ENCODE results near the gene BCAS3.

Gene BCAS3

DNA sequence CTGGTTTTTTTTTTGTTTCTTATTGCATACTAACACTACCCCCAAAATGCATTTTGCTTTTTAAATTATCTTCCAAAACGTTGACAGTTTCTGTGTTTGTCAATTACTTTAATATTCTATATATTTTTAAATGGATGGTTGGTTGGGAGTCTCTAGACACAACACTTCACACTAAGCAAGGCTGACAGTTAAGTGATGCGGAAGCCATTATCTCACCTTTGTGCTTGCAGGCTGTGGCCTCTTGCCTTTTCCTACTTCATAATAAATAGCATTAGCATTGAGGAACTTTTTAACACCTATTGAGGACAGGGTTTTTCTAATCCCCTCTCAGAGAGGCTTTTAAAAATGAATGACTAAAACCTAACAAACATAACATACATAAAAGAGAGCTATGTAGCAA lies 441.2 kb downstream of the BCAS3 start:
- no peak for DNase-seq (ENCODE audit: low read depth in 2 of 2)
- TF ChIP-seq, protein P1, sequence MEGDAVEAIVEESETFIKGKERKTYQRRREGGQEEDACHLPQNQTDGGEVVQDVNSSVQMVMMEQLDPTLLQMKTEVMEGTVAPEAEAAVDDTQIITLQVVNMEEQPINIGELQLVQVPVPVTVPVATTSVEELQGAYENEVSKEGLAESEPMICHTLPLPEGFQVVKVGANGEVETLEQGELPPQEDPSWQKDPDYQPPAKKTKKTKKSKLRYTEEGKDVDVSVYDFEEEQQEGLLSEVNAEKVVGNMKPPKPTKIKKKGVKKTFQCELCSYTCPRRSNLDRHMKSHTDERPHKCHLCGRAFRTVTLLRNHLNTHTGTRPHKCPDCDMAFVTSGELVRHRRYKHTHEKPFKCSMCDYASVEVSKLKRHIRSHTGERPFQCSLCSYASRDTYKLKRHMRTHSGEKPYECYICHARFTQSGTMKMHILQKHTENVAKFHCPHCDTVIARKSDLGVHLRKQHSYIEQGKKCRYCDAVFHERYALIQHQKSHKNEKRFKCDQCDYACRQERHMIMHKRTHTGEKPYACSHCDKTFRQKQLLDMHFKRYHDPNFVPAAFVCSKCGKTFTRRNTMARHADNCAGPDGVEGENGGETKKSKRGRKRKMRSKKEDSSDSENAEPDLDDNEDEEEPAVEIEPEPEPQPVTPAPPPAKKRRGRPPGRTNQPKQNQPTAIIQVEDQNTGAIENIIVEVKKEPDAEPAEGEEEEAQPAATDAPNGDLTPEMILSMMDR (IDR thresholded peaks at IDR 0.05; ENCODE audit: low read depth, low read length): no peak
- H3K4me3 ChIP-seq (replicated peaks in 1 of 2; ENCODE audit: low read depth in 2 of 2, low read length in 2 of 2): no peak overlapping the region

DNA sequence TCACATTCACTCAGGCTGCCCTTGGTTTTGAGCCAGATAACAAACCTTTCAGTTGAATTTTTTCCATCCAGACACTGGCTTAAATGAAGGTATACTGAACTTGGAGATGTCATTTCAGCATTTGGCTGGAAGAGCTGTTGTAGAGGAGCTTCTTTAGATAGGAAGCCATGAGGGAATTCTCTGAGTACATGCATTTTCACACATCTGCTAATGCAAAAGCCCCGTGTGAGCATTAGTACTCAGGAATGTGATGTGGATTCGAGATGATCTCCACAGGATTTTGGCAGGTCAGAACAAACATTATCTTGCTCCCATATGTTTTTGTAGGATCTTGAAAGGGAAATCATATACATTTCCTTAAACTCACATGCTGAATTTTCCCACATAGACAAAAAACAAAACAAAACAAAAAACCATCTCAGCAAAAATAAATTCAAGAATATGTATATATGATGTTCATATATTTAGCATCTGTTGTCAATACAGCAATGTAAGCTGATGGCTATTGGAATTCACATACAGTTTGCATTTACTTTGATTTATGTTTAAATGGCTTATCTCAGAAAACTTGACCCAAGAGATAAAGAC lies 444.8 kb downstream of the BCAS3 start:
- no peak overlapping the region for H3K4me3 ChIP-seq (replicated peaks in 1 of 2; ENCODE audit: low read depth in 2 of 2, low read length in 2 of 2)
- TF ChIP-seq, protein P1 (IDR thresholded peaks at IDR 0.05; ENCODE audit: low read depth, low read length): no peak
- no peak for DNase-seq (ENCODE audit: low read depth in 2 of 2)

DNA sequence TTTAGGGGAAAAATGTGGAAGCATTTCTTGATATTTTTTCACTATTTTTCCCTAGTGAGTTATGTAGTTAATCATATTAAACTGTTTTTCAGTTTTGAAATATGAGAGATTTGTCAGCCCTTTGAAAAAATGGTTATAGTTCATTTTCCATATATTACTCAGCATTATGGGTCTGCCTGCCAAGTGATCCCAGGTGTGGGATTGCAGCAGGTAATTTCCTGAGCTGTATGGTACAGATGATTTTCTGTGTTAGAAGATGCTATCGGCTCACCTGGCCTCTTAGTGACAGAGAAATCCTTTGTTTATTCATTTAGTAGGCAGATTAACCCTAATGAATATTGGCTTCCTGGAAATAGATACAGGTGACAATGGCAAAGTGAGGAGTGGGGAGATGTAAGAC lies 446.9 kb downstream of the BCAS3 start:
- no peak overlapping the region for H3K4me3 ChIP-seq (replicated peaks in 1 of 2; ENCODE audit: low read depth in 2 of 2, low read length in 2 of 2)
- no peak for DNase-seq (ENCODE audit: low read depth in 2 of 2)
- TF ChIP-seq, protein P1 (IDR thresholded peaks at IDR 0.05; ENCODE audit: low read depth, low read length): no peak

DNA sequence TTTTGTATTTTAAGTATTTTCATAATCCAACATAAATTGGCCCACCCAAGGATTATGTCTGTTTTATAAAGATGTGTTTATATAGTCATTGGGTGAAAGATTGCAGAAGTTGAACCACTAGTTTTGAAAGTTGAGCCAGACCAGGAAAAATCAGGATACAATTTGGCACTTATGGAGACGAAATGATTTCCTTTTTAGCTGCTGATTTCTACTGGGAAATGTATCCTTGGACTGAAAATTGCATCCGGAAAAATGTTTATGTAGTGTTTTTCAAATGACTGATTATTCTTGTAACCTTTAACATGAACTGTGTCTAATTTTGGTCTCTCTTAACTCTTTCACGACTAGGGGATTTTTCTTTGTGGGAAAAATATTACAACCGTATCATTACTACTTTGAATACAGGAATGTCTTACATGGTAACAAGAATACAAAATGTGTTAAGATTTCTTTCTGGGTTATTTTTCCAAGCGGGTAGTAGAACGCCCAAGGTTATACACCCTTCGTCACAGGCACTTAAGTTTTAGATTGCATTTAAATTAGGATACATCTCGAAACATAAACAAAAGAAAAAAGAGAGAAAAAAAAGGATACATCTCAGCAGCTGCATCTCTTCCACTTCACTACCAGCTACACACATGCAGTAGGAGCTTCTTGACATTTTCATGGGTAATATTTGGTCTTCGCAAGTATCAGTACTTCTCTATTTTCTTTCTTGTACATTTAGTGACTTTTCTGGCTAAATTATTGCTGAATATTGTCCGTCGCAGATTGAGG lies 449.0 kb downstream of the BCAS3 start:
- TF ChIP-seq, protein P1 (IDR thresholded peaks at IDR 0.05; ENCODE audit: low read depth, low read length): no peak

DNA sequence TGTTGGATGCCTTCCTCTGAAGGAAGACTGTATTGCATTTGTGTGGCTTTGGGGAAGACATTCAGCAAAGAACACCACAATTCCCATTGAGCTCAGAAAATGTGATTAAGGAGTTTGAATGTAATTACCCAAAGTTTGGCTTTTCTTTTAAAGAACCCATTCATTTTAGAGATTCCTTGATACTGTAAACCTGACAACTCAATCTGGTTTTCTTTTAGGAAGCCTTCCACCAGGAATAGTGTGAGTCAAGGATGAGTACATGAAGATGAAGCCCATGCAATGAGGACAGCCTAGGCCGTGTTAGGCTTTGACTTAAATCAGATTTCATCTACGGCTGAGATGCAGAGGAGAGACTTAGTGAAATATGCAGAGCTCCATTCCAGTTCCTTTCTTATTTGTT lies 450.3 kb downstream of the BCAS3 start:
- peak in 1 of 2 donors; percentile 56 for DNase-seq (ENCODE audit: low read depth in 2 of 2)
- TF ChIP-seq, protein P1 (IDR thresholded peaks at IDR 0.05; ENCODE audit: low read depth, low read length): no peak
- H3K4me3 ChIP-seq (replicated peaks in 1 of 2; ENCODE audit: low read depth in 2 of 2, low read length in 2 of 2): no peak overlapping the region

More for the DNA sequence above, 449.0 kb downstream of the BCAS3 start:
- DNase-seq (ENCODE audit: low read depth in 2 of 2): no peak
- H3K4me3 ChIP-seq (replicated peaks in 1 of 2; ENCODE audit: low read depth in 2 of 2, low read length in 2 of 2): no peak overlapping the region

DNA sequence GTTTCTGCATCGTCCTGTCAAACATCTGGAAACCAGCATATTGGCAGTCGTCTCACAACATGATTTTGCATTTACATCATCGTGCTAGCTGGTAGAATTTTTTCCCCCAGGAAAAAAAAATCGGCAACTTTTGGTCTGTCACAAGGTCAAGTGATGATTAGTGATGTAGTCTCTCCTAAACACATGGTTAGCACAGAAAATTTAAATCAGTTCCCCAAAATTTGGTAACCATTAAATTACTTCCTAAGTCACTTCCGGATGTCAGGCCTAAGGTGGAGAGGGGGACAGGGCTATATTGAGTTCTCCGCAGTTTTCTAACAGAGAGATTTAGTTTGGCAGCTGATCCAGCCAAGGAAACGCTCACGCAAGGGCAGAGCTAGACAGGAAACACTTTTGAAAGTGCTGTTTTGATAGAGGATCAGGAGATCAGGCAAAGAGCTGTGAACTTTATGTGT lies 451.0 kb downstream of the BCAS3 start:
- DNase-seq (ENCODE audit: low read depth in 2 of 2): peak; percentile 52 to 78
- TF ChIP-seq, protein P1 (IDR thresholded peaks at IDR 0.05; ENCODE audit: low read depth, low read length): no peak
- no peak overlapping the region for H3K4me3 ChIP-seq (replicated peaks in 1 of 2; ENCODE audit: low read depth in 2 of 2, low read length in 2 of 2)
